Astrocyte (in vitro differentiated cells and primary cell): Measurements from ENCODE around the gene SEMA4B.

ENCODE experiments used
- EZH2 ChIP-seq: IDR thresholded peaks from 2 replicates; pipeline ENCODE4 v1.6.1; 2012; ENCODE audit warnings: mild to moderate bottlenecking, low read length, inconsistent platforms; ENCODE audit not compliant: insufficient read depth
- TF ChIP-seq, protein P1 (sequence below): IDR thresholded peaks from 2 replicates; pipeline ENCODE4 v1.5.1; 2011; ENCODE audit warnings: low read depth, mild to moderate bottlenecking, inconsistent platforms, low read length, moderate library complexity; ENCODE audit not compliant: insufficient read depth

- TF ChIP-seq, protein P1, sequence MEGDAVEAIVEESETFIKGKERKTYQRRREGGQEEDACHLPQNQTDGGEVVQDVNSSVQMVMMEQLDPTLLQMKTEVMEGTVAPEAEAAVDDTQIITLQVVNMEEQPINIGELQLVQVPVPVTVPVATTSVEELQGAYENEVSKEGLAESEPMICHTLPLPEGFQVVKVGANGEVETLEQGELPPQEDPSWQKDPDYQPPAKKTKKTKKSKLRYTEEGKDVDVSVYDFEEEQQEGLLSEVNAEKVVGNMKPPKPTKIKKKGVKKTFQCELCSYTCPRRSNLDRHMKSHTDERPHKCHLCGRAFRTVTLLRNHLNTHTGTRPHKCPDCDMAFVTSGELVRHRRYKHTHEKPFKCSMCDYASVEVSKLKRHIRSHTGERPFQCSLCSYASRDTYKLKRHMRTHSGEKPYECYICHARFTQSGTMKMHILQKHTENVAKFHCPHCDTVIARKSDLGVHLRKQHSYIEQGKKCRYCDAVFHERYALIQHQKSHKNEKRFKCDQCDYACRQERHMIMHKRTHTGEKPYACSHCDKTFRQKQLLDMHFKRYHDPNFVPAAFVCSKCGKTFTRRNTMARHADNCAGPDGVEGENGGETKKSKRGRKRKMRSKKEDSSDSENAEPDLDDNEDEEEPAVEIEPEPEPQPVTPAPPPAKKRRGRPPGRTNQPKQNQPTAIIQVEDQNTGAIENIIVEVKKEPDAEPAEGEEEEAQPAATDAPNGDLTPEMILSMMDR, result no peak
- TF ChIP-seq EZH2, result no peak
Observed at GRCh38 chr15:90188914-90189748, 12.0 kb upstream of the SEMA4B start.
